HL-60 (cell line): ENCODE measurements around the gene DSE.

ENCODE experiments used
- DNase-seq, 2 experiments: peaks; one replicate each; pipeline ENCODE4 v3.0.0-alpha.2; 2010 to 2020; ENCODE audit warnings: low read depth in 1 of 2, low spot score in 1 of 2
- H3K27ac ChIP-seq: fragments of 250-450 bp; sonication (Bioruptor Pico); replicated peaks from 2 replicates; pipeline ENCODE4 v1.5.1; 2020; ENCODE audit warnings: mild to moderate bottlenecking, moderate library complexity
- H3K27me3 ChIP-seq: fragments of 250-450 bp; sonication (Bioruptor Pico); 2 replicates; pipeline ENCODE4 v1.5.1; 2021; ENCODE audit warnings: mild to moderate bottlenecking, moderate library complexity; ENCODE audit not compliant: insufficient read depth, poor library complexity, severe bottlenecking
- H3K4me3 ChIP-seq: replicated peaks from 2 replicates; pipeline ENCODE4 v1.5.1; 2011; ENCODE audit warnings: mild to moderate bottlenecking, control low read depth, low read length; ENCODE audit not compliant: insufficient read depth
- GABPA ChIP-seq: IDR thresholded peaks from 2 replicates; pipeline ENCODE4 v1.6.1; 2012; ENCODE audit warnings: low read depth
- POLR2AphosphoS5 ChIP-seq: IDR thresholded peaks from 2 replicates; pipeline ENCODE4 v1.6.1; 2012; ENCODE audit warnings: low read depth
- SPI1 ChIP-seq: IDR thresholded peaks from 2 replicates; pipeline ENCODE4 v1.6.1; 2012; ENCODE audit warnings: low read depth, mild to moderate bottlenecking, borderline replicate concordance
- TF ChIP-seq, protein P1 (sequence below): IDR thresholded peaks from 2 replicates; pipeline ENCODE4 v1.6.1; 2012; ENCODE audit warnings: low read depth; ENCODE audit not compliant: insufficient replicate concordance
- TF ChIP-seq, protein P2 (sequence below): IDR thresholded peaks from one replicate; pipeline ENCODE4 v1.5.1; 2011; ENCODE audit warnings: low read length, control low read depth, inconsistent platforms; ENCODE audit not compliant: insufficient read depth

Gene DSE

DNA sequence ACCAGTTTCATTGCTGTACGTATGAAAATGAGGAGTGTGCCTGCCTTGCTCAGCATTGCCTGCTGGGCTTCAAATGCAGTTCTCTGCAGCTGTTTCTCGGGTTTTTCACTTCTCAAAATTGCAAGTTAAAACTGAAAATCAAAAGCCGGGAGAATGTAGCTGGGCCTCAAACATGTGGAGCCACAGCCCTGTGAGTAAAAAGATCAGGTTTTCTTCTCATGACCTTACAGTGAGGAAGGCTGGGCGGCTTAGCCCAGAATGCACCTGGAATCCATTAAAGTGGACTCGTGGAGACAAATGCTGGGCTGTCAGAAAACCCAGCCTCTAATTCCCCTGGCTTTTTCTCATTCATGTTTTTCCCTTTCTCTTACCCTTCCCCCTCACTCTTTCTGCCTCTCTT is 34.4 kb downstream of the DSE start:
- H3K27me3 ChIP-seq = no peaks in the 10 kb centered on the region
- TF ChIP-seq POLR2AphosphoS5 (no peak), GABPA (no peak), SPI1 (no peak)
- TF ChIP-seq, protein P1, sequence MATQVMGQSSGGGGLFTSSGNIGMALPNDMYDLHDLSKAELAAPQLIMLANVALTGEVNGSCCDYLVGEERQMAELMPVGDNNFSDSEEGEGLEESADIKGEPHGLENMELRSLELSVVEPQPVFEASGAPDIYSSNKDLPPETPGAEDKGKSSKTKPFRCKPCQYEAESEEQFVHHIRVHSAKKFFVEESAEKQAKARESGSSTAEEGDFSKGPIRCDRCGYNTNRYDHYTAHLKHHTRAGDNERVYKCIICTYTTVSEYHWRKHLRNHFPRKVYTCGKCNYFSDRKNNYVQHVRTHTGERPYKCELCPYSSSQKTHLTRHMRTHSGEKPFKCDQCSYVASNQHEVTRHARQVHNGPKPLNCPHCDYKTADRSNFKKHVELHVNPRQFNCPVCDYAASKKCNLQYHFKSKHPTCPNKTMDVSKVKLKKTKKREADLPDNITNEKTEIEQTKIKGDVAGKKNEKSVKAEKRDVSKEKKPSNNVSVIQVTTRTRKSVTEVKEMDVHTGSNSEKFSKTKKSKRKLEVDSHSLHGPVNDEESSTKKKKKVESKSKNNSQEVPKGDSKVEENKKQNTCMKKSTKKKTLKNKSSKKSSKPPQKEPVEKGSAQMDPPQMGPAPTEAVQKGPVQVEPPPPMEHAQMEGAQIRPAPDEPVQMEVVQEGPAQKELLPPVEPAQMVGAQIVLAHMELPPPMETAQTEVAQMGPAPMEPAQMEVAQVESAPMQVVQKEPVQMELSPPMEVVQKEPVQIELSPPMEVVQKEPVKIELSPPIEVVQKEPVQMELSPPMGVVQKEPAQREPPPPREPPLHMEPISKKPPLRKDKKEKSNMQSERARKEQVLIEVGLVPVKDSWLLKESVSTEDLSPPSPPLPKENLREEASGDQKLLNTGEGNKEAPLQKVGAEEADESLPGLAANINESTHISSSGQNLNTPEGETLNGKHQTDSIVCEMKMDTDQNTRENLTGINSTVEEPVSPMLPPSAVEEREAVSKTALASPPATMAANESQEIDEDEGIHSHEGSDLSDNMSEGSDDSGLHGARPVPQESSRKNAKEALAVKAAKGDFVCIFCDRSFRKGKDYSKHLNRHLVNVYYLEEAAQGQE = no peak
- TF ChIP-seq, protein P2, sequence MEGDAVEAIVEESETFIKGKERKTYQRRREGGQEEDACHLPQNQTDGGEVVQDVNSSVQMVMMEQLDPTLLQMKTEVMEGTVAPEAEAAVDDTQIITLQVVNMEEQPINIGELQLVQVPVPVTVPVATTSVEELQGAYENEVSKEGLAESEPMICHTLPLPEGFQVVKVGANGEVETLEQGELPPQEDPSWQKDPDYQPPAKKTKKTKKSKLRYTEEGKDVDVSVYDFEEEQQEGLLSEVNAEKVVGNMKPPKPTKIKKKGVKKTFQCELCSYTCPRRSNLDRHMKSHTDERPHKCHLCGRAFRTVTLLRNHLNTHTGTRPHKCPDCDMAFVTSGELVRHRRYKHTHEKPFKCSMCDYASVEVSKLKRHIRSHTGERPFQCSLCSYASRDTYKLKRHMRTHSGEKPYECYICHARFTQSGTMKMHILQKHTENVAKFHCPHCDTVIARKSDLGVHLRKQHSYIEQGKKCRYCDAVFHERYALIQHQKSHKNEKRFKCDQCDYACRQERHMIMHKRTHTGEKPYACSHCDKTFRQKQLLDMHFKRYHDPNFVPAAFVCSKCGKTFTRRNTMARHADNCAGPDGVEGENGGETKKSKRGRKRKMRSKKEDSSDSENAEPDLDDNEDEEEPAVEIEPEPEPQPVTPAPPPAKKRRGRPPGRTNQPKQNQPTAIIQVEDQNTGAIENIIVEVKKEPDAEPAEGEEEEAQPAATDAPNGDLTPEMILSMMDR = no peak
- H3K4me3 ChIP-seq = no peak overlapping the region
- no peak overlapping the region for H3K27ac ChIP-seq
- no peak for DNase-seq

DNA sequence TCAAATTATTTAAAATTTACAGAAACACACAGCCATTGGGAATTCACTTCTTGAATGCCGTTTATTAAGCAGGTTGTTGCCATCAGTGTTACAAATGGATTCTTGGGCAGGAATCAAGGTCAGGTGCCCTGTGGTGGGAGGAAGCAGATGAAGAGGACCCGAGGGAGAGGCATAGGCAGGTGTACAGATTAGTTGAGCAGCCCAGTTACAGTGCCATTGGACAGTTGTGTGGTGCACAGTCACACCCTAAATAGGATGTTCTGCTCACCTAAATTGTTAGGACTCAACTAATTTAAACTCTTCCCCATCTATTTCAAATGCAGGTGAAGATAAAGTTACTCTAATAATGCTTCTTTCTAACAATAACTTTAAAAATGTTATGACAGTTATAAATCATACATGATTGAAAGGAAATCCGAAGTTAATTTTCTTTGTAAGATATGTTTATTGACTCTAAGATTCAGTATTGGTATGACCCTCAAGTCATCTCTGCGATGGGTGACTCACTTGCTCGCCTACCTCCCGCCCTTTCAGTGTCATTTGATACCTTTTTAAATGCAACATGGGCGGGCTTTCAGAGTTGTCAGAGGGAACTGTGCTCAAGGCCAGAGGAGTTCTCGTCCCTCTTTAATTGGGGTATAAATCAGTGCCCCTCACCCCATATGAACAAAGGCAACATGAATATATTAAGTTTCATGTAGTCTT is 35.1 kb downstream of the DSE start:
- H3K4me3 ChIP-seq = no peak overlapping the region
- no peak overlapping the region for H3K27ac ChIP-seq
- TF ChIP-seq GABPA (no peak), SPI1 (no peak)
- TF ChIP-seq, protein P2 = no peak
- DNase-seq = no peak
- H3K27me3 ChIP-seq = no peaks in the 10 kb centered on the region

DNA sequence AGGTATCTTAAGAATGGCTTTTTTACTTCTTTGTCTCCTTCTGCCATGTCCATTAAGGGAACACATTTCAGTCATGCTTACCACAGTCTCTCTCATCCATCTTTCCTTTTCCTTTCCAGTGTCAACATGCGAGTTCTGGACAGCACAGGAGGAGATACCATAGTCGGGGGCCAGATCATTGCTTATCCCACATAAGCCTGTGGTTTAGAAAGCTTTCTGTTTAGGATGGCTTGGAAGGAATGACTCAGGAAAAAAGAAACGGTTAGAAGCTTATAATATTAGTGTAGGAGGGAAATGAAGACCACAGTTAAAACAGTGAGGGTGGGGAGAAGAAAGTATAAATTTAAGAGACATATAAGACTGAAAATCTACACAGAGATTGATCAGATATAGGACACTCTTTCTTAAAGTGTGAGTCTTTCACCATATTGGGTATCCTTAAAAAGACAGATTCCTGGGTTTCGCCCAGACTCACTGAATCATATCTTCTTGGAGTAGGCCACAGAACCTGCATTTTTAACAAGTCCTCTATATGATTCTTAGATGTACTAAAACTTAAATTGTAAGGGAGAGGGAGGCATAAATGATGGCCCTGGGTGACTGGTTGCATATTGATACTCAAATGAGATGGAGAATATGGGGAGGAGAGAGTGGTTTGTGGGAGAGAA is 36.1 kb downstream of the DSE start:
- Histone ChIP-seq H3K27me3 (no peaks in the 10 kb centered on the region), H3K27ac (no peak overlapping the region), H3K4me3 (no peak overlapping the region)
- TF ChIP-seq, protein P2 = no peak
- TF ChIP-seq SPI1 (no peak), GABPA (no peak), POLR2AphosphoS5 (no peak)
- TF ChIP-seq, protein P1 = no peak
- DNase-seq = no peak
